GM21786 (cell line): Measurements from ENCODE around the gene EIF3I.

Experiments
- ATAC-seq: cut with Tn5 transposase; IDR thresholded peaks from one replicate; pipeline ENCODE4 v1.9.1; 2021; ENCODE audit not compliant: unreplicated experiment

The EIF3I gene

DNA sequence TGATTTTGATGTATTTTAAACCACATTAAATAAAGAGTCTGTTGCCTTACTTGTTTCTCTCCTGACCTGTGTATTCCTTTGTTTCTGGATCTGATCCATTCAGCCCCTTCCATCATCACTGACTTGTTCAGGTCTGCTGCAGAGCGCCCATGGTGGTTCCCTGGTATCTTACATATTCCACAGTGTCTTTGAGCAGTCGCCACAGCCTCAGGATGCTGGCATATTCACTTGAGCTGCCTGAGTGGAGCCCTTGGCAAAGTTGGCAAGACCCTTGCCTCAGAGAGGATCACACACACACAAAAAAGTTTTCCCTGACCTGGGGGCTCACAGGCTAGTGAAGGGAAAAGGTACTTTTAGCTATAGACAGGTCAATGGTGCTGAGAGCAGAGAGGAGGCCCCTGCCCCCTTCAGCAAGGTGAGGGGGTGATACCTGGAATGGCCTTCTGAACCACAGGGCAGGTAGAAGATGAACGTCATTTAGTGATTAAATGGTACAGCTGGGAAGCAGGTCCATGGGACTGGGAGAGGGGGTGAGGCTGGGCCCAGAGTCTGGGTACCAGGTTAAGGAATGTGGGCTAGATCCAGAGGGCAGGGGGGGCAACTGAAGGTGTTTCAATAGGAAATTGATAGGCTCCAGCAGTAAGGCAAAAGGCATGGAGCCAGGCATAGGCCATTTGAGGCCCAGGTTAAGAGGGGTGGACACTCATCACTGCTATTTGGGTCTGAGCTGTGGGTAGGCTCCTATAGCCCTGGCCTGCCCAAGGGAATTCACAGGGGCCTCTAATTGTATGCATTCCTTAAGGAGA, 23.8 kb upstream of the EIF3I start:
- ATAC-seq, result no peak

DNA sequence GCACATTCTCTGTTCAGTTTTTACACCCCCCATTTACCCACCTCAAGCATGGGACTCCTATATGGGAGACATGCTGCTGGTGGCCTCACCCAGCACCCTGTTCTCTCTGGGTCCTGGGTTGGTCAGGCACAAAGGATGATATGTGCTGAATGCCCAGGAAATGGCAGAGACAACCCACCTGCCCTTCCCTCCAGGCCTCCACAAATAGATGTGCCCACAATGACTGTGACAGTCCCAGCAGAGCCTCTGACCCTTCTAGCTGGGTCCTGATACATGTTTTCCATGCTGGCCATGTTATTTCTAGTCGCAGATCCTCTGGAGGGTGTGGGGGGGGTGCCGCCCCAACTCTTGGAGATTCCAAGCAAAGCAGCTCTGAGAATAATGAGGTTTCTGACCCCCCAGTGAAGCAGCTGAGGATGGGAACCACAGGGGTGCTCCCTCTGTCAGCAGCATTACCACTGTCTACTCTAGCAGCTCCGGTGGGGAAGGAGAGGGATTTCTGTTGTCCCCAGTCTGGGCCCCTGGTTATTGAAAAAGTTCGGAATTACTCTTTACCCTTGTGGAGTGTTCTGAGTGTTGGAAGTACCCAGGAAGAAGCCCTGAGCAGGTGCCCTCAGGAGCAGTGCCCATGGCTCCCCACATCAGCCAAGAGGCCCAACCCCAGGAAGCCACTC, 23.0 kb upstream of the EIF3I start:
- no peak for ATAC-seq

DNA sequence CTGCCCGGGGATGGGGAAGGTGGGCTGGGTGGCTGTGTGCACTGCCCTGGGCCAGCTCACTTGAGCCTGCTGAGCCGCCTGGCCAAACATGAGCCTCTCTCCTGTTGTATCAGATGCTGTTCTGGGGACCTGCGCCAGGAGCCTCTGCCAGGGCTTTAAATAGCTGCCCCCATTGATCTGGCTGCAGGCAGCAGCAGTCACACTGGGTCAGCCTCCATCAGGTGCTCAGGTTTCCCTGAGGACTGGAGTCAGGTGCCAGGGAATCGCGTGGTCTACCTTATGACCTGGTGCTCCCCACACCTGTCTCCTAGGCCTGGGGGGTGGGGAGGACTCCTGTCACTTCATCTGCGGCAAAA, 22.5 kb upstream of the EIF3I start:
- no peak for ATAC-seq

DNA sequence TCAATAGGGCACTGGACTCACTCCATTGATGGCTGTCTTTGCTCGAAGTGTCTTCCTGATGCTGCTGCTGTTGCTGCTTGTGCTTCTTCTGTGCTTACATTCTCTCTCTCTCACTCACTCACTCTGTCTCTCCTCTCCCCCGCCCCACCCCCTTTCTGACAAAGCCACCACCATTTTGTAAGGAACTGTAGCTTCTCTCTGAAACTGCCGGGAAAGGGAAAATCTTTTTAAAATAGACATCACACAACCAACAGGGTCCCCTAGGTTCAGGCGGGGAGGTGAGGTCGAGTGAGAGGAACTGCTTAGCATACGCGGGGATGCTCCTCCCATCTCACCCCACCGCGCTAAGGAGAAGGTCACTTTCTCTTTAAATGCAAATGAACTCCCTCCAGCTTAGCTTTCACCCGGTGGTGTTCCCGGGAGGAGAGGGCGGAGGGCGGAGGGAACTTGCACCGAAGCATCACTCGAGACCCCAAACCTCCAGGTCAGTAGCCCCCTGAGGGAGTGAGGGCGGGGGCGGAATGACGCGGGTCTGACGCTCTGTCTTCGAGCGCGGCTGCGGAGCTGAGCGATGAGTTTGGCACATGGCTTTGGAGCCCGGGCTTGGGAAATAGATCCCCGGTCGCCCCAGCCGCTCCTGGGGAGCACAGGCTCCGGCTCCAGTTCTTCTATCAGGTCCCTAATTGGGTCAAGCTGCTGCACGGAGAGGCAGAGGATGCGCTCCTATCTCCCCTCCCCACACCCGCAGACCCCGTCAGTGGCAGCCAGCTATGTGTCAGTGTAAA, 21.8 kb upstream of the EIF3I start, which contains the start of gene CCDC28B:
CCDC28B (plus strand) TSS at position 370 of the 785 bp plus-strand sequence. CDS start 1,341 bp downstream, outside the sequence.
- ATAC-seq, result no peak

DNA sequence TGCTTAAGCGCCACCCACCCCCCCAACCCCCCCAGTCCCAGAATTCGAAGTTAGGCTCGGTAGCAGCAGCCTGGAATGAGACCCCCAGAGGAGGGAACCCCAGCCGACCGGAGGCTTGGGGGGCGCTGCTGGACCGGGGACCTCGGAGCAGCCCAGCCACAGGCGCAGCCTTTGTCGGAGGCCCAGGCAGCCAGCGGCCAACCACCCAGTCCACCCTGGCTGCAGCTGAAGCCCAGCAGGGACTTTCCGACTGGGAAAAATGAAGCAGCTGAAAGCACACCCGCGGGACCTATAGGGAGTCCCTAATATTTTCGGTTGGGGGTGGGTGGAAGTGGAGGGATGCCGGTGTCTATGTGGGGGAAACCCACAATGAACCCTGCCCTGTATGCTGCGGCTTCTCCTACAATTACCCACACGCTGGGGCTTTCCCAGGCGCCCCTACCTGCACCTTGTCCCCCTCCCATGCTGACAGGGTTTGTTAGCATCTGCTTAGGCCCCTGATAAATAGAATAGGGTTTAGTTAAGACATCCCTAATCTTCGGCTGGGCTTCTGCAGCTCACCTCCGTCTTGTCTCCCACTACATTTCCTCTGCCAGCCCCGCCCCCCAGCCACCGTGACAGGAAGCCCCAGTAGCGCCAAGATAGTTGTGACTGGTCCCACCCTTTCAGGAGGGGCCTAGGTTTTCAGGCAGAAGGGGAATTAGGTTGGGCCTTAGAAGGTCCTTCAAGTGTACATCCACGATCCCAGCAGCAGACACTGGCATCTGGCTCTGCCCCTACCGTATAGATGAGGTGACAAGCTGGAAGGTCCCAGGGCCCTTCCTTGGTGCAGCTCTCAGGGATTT, 21.0 kb upstream of the EIF3I start:
- peak; percentile 43 for ATAC-seq

DNA sequence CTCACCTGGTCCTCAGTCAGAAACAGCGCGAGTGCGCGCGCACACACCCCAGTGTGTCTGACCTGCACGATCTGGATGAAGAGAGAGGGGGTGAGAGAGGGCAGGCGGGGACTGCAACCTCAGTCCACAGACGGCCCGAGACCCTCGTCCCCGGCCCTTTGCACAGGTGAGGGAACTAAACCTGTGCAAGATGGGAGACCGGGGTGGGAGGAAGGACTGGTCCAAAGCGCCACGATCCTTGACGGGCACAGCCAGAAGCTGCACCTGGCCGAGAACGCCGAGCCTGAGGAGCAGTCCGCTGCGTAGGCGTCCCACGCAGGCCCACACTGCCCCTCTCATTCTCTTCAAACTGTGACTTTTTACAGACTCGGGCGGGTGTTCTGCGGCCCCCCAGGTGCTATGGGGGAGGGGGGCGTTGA, 17.3 kb upstream of the EIF3I start:
- ATAC-seq, result no peak

DNA sequence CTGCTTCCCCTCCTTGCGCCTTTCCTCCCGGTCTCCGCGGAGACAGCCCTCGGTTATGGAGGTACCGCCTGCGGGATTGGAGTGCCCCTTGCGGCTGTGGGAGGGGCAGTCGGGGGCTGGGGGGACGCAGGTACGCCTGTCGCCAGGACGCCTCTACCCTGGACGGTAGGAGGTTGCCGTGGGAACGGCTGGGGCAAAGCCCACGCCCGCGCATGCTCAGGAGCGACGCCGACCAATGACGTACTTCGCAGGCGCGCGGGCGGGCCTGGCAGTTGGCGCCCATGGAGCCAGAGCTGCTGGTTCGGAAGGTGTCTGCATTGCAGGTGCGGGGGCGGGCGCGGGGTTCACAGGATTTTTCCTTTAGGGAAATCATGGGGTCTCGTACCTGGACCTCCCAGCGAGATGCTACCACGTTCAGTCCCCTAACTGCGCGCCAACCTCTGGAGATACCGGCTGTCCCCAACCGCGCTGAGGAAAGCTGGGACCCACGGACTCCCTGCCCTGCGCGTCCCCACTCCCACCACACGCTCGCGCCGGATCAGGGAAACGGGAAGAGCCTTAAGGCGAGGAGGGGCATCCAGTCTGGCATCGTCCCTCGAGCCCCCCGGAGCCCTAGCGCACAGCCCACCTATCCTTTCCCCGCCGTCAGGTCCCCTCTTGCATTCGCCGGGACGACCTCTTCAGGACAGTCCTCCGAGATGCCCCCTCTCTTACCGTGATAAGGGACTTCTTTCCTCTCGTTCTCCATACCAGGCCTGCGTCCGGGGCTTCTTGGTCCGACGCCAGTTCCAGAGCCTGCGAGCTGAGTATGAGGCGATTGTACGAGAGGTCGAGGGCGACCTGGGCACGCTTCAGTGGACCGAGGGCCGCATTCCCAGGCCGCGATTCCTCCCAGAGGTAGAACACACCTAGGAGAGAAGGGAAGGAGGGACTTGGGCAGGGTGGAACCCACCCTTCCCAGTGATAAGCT, 16.5 kb upstream of the EIF3I start, which contains the start of gene IQCC:
IQCC (plus strand) TSS at position 271 of the 970 bp plus-strand sequence; CDS start at position 282, 11 bp downstream.
- ATAC-seq, result no peak

DNA sequence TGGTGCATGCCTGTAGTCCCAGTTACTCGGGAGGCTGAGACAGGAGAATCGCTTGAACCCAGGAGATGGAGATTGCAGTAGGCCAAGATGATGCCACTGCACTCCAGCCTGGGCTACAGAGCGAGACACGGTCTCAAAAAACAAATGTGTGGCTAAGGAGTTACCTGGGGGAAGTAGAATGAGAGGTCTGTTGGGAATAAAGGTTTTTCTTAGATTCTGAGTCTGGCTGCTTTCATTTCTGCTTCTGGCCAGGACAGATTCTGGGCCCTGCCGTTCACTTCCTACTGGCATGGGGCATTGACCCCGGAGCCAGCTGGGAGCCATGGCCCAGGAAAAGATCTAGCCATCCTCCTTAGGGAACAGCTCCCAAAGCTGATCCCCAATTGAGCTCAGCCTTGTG, 13.7 kb upstream of the EIF3I start:
- ATAC-seq, result no peak

DNA sequence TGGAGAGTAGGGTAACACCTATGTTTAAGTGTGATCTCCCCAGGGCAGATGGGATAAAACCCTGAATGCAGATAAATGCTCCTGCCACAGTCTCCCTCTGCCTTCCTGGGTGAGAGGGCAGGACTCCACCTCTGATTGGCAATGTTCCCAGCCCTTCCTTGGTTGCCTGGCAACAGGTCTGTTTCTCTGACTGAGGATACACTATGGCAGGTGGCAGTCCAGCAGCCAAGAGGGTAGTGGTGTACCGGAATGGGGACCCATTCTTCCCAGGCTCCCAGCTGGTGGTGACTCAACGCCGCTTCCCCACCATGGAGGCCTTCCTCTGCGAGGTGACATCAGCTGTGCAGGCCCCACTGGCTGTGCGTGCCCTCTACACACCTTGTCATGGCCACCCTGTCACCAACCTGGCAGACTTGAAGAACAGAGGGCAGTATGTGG, 13.3 kb upstream of the EIF3I start, which contains the start of gene DCDC2B:
DCDC2B (plus strand) TSS at position 199 of the 438 bp plus-strand sequence; CDS start at position 204, 5 bp downstream.
- ATAC-seq, result no peak

DNA sequence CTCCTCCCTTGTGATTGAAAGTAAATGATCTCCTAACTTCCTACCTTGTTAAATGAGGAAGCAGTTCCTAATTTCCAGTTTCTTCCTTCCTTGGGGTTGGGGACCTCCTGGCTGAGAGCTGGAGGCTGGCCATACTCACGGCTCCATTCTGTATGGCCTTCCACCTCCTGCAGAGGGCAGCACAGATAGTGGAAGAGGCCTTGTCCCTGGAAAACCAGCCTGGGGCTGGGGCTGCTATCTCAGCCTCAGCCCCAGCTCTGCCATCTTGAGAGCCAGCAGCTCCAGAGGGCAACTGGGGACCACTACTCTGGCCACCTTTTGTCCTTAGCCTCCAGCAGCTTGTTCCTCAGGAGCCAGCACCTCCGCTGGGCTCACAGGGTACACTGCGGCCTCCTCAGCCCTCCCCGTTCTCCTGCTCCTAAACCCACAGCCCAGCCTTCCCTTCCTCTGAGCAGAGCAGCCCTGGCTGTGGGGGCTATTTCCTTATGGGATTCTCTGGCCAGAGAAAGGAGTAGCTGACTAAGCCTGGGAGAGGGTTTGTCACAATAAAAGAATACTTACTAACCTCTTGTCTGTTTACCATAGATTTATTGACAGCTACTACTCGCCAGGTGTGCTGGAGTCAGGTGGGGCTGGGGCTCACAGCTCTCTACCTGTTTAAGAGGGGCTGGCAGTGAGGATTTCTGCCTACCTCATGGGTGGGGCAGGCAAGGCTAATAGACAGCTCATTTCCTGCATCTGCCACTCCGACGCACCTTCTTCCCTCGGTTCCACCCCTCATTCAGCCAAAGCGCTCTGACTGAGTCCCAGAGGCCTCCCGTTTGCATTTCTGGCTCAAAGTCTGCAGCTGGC, 6.4 kb upstream of the EIF3I start:
- no peak for ATAC-seq

DNA sequence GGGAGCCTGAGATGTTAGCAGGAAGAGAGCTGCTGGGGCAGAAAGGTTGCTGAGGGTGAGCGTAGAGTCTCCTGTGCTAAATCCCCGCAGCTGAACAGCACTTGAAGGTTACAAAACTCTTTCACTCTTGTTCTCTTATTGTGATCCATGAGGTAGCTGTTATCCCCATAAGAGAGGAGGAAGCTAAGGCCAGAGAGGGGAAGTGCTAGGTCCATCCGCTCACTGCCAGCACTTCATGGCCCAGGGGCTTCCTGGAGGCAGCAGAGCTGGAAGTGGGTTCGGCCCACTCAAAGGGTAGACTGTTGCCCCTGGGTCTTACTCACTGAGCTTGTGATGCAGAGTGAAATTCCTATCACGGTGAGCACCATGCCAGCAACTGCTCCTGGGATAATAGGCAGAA, 5.6 kb upstream of the EIF3I start:
- ATAC-seq, result no peak

DNA sequence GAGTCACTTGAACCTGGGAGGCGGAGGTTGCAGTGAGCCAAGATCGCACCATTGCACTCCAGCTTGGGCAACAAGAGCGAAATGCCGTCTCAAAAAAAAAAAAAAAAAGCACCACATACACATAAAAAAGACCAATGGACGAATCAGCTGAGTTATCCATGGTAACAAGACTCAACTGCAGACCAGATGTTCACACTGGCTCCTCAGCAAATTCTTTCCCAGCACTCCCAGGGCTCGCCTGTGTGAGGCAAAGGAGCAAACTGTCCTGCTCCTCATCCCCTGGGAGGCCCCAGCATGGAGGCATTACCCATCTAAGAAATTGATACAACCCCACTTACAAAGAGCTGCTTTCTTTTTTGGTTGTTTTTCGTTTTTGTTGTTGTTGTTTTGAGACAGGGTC, 3.2 kb upstream of the EIF3I start:
- ATAC-seq, result no peak

DNA sequence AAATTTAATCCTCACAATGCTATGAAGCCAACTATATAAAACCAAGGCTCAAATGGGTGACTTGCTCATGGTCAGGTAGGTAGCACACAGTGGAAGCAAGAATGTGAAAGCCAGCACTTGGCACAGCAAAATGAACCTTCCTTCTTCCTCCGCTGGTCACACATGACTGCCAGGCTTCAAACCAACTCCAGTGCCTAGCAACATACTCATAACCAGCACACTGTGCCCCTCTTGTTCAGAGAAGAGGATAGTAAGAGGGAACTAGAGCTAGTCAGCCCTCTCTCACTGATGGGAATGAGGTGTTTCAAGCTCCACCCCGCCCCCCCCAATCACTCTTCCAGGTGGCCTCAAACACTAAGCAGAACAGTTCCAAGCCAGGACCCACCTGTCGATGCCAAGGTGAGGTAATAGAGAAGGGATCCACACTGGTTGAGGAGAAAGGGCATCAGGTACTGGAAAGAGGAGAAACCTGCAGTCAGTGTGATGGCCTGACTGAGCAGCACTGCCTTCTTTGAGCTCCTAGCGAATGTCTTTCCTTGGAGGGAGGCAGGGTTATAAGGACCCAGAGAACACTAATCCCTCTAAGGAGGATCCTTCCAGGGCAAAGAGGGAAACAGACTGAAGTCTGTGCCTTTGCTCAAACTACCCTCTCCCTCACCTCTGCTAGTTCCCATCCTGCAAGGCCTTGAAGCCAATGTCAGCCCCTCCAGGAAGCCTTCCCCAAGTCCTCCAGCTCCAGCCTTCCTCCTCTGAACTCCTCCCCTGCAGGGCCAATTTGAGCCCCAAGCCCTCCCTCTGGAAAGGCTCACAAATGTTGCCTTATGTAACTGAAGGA, 1.2 kb upstream of the EIF3I start:
- ATAC-seq, result no peak

DNA sequence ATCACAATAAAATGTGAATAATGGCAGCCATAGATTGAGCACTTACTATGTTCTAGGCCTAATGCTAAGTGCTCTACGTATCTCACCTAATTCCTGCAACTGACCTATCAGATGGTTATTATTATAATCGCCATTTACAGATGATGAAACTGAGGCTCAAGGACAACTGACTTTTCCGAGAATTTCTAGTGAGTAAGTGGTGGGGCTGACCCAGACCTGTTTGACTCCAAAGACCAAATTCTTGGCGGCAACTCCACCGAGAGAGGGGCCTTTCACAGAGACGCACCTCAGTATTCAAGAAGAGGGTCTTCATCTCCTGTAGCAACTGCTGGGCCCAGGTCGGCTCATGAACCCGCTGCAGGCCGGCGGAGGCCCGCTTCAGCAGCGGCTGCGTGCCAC, 627 bp upstream of the EIF3I start:
- ATAC-seq, result no peak

DNA sequence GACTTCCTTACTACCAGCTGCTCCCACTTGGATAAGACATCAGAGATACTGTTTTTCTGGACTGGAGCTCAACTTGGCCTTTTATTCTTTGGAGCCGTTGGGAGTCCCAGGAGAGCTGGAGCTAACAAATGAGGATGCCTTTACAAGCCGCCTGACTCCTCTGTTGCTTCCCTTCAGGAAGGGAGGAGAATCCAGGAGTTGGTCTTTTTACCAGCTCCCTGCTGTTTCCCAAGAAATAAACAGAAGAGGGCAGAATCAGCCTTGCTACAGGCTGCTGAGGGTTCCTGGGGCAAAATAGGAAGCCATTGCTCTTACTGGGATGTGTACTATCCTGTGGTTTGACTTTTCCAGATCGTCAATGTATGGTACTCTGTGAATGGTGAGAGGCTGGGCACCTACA, 1.5 kb downstream of the EIF3I start:
- no peak for ATAC-seq

DNA sequence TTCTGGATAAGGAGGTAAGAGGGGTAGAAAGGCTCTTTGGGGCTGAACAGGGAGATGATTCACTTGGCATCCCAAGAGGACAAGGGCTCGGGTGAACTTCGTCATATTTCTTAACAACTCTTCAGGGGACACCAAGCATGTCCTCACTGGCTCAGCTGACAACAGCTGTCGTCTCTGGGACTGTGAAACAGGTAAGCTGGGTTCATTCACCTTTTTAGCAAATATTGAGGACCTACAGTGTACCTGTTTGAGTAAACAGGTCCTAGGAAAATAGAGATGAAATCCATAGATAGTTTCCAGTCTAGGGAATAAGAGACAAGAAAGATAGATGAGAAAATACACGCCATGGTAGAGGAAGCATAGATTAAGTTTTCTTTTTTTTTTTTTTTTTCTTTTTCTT, 2.1 kb downstream of the EIF3I start:
- ATAC-seq, result no peak

DNA sequence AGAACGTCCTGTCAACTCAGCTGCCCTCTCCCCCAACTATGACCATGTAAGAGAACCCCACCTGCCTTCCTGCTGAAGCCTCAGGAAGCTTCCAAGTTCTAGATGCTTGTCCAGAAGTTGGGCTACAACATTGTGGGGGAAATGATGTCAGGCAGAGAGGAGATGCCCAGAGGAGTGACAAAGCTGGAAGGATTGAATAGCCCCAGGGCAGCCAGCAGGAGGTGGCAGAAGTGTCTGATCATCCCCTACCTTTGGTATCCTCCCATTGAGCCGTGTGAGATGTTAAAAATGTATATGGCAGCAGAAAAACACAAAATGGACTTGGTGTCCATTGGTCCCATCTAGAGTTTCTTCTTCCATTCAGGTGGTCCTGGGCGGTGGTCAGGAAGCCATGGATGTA, 6.6 kb downstream of the EIF3I start:
- ATAC-seq, result no peak
